Urinary bladder (tissue), 4 donors: ENCODE measurements around the gene AKAP8. TPM values are rescaled to one million over a fixed set of nuclear protein-coding genes. Genes with fewer than 3 reads are reported as not detected.
"Not testable (repeated sequence)": the region's sequence is repeated elsewhere in the genome, so short reads cannot be mapped to it uniquely, and the experiment has no call there.

Experiments
- DNase-seq: peaks from one replicate; pipeline ENCODE4 v3.0.0-alpha.2; 2015; ENCODE audit errors: extremely low spot score
- H3K27ac ChIP-seq: one replicate; pipeline ENCODE4 v1.5.1; 2013; ENCODE audit warnings: low read depth, mild to moderate bottlenecking, moderate library complexity
- H3K36me3 ChIP-seq: one replicate; pipeline ENCODE4 v1.6.1; 2013; ENCODE audit warnings: mild to moderate bottlenecking, moderate library complexity; ENCODE audit not compliant: insufficient read depth
- H3K4me1 ChIP-seq: one replicate; pipeline ENCODE4 v1.6.1; 2013; ENCODE audit warnings: mild to moderate bottlenecking, moderate library complexity; ENCODE audit not compliant: insufficient read depth
- H3K4me3 ChIP-seq: one replicate; pipeline ENCODE4 v1.5.1; 2013; ENCODE audit warnings: low read depth, low read length
- WGBS: extraction: QIAGEN DNeasy Blood & Tissue Kit; methylation state at CpG from one replicate; pipeline ENCODE4 v1.1.7; 2013; 5-methylcytosine and 5-hydroxymethylcytosine counted together
- polyA plus RNA-seq: library from polyadenylated mRNA; stranded (reverse); fragments of 200-250 nt; gene quantifications from one replicate; pipeline ENCODE4 v1.2.3, GENCODE V29; 2013
- total RNA-seq: library from RNA; depleted of rRNA; stranded (reverse); fragments of >200 nt; gene quantifications from one replicate; pipeline ENCODE4 v1.2.3, GENCODE V29; 2014
- donor health status: healthy with polysubstance abuse.
- donor health status: healthy.

Gene AKAP8
- total and polyA plus RNA-seq, 2 donors = 13.4 to 24.2 TPM

- H3K4me1 ChIP-seq = no peaks in the 10 kb centered on the region
- H3K36me3 ChIP-seq = peaks cover 9% of the 10 kb centered on the region
- H3K27ac ChIP-seq = no peak overlapping the region
- DNase-seq = no peak
- H3K4me3 ChIP-seq = no peak overlapping the region
- 82% methylated on average over 3 of the region's 3 CpGs for WGBS
Observed at GRCh38 chr19:15358918-15359317, 20.7 kb downstream of the AKAP8 start.

- WGBS = 97% methylated on average over 4 of the region's 4 CpGs
- no peak overlapping the region for H3K4me3 ChIP-seq
- DNase-seq = no peak
- H3K36me3 ChIP-seq = peaks cover 11% of the 10 kb centered on the region
- H3K4me1 ChIP-seq = no peaks in the 10 kb centered on the region
- H3K27ac ChIP-seq = no peak overlapping the region
Observed at GRCh38 chr19:15357906-15358305, 21.7 kb downstream of the AKAP8 start.

GRCh38 chr19:15354566-15355296, 24.9 kb downstream of the AKAP8 start:
- 85% methylated on average over 27 of the region's 27 CpGs for WGBS
- Histone ChIP-seq H3K36me3 (peaks cover 11% of the 10 kb centered on the region), H3K4me3 (no peak overlapping the region), H3K27ac (no peak overlapping the region), H3K4me1 (no peaks in the 10 kb centered on the region)
- no peak for DNase-seq

- H3K27ac ChIP-seq = no peak overlapping the region
- H3K36me3 ChIP-seq = peaks cover 9% of the 10 kb centered on the region
- WGBS = 84% methylated on average over 4 of the region's 4 CpGs
- no peaks in the 10 kb centered on the region for H3K4me1 ChIP-seq
- DNase-seq = no peak
- no peak overlapping the region for H3K4me3 ChIP-seq
Observed at GRCh38 chr19:15353908-15354307, 25.7 kb downstream of the AKAP8 start.

- not testable (repeated sequence) for H3K4me1 ChIP-seq, H3K4me3 ChIP-seq, H3K27ac ChIP-seq, DNase-seq, H3K36me3 ChIP-seq
- 92% methylated on average over 8 of the region's 8 CpGs for WGBS
Observed at GRCh38 chr19:15352535-15352934, 27.1 kb downstream of the AKAP8 start.

GRCh38 chr19:15341328-15341727, 38.3 kb downstream of the AKAP8 start:
- H3K36me3 ChIP-seq, DNase-seq, H3K4me1 ChIP-seq, H3K27ac ChIP-seq, H3K4me3 ChIP-seq: not testable (repeated sequence)
- 96% methylated on average over 11 of the region's 11 CpGs for WGBS

- Histone ChIP-seq H3K27ac (no peak overlapping the region), H3K36me3 (peaks cover 2% of the 10 kb centered on the region), H3K4me1 (no peaks in the 10 kb centered on the region), H3K4me3 (no peak overlapping the region)
- DNase-seq = no peak
- 93% methylated on average over 4 of the region's 4 CpGs for WGBS
Observed at GRCh38 chr19:15340086-15340485, 39.5 kb downstream of the AKAP8 start.

- no peak overlapping the region for H3K27ac ChIP-seq
- no peak for DNase-seq
- no peaks in the 10 kb centered on the region for H3K4me1 ChIP-seq
- no peaks in the 10 kb centered on the region for H3K36me3 ChIP-seq
- 65% methylated on average over 8 of the region's 8 CpGs for WGBS
- H3K4me3 ChIP-seq = no peak overlapping the region
Observed at GRCh38 chr19:15337202-15337601, 42.4 kb downstream of the AKAP8 start.

GRCh38 chr19:15335992-15336391, 43.6 kb downstream of the AKAP8 start:
- not testable (repeated sequence) for H3K27ac ChIP-seq, H3K4me3 ChIP-seq, H3K36me3 ChIP-seq, H3K4me1 ChIP-seq, DNase-seq
- WGBS = 86% methylated on average over 7 of the region's 7 CpGs

- 2% methylated on average over 80 of the region's 81 CpGs for WGBS
- Histone ChIP-seq H3K4me3 (peak within 1 kb of the TSS; percentile 82), H3K36me3 (no peaks in the 10 kb centered on the region), H3K4me1 (no peaks in the 10 kb centered on the region), H3K27ac (peak within 1 kb of the TSS; percentile 99)
- DNase-seq = no peak
Observed at GRCh38 chr19:15332311-15332996, 47.1 kb downstream of the AKAP8 start, which contains the start of gene BRD4. BRD4 (minus strand) TSS chr19:15332539; CDS start chr19:15273099, 59,440 bp downstream.

GRCh38 chr19:15331419-15332310, 47.9 kb downstream of the AKAP8 start:
- peak overlapping the region; percentile 82 for H3K4me3 ChIP-seq
- no peak for DNase-seq
- peak overlapping the region; percentile 99 for H3K27ac ChIP-seq
- under 1% methylated on average over 122 of the region's 122 CpGs for WGBS
- H3K4me1 ChIP-seq = no peaks in the 10 kb centered on the region
- H3K36me3 ChIP-seq = no peaks in the 10 kb centered on the region

GRCh38 chr19:15330801-15331418, 48.7 kb downstream of the AKAP8 start:
- WGBS = 5% methylated on average over 17 of the region's 17 CpGs
- Histone ChIP-seq H3K36me3 (no peaks in the 10 kb centered on the region), H3K4me1 (no peaks in the 10 kb centered on the region), H3K4me3 (peak overlapping the region; percentile 82), H3K27ac (peak overlapping the region; percentile 99)
- DNase-seq = no peak

- WGBS = 67% methylated on average over 10 of the region's 10 CpGs
- Histone ChIP-seq H3K36me3 (no peaks in the 10 kb centered on the region), H3K4me1 (no peaks in the 10 kb centered on the region), H3K27ac (no peak overlapping the region), H3K4me3 (no peak overlapping the region)
- DNase-seq = no peak
Observed at GRCh38 chr19:15328312-15328711, 51.3 kb downstream of the AKAP8 start.
